IPS DF 4.7 (cell line): ENCODE measurements around the gene SIGLEC9.
"Not testable (repeated sequence)": the region's sequence is repeated elsewhere in the genome, so short reads cannot be mapped to it uniquely, and the experiment has no call there.

Experiments
- DNase-seq: peaks from one replicate; pipeline ENCODE4 v3.0.0-alpha.2; 2013; ENCODE audit warnings: low spot score; ENCODE audit errors: extremely low read depth

SIGLEC9 gene

GRCh38 chr19:51142809-51143475, 18.2 kb downstream of the SIGLEC9 start:
- DNase-seq: not testable (repeated sequence)

GRCh38 chr19:51143486-51143885, 18.8 kb downstream of the SIGLEC9 start:
- DNase-seq: no peak

- no peak for DNase-seq
These were observed 19.9 kb downstream of the SIGLEC9 start for GRCh38 chr19:51144482-51145045.

GRCh38 chr19:51145916-51146493, 21.3 kb downstream of the SIGLEC9 start:
- no peak for DNase-seq

- DNase-seq: no peak
These were observed 22.0 kb downstream of the SIGLEC9 start for GRCh38 chr19:51146751-51147150.

GRCh38 chr19:51147663-51148062, 23.0 kb downstream of the SIGLEC9 start:
- no peak for DNase-seq

- DNase-seq: no peak
These were observed 23.9 kb downstream of the SIGLEC9 start for GRCh38 chr19:51148580-51148979.

- no peak for DNase-seq
These were observed 25.9 kb downstream of the SIGLEC9 start for GRCh38 chr19:51150627-51151026.

GRCh38 chr19:51156710-51157109, 32.0 kb downstream of the SIGLEC9 start:
- DNase-seq: no peak

GRCh38 chr19:51157265-51157664, 32.6 kb downstream of the SIGLEC9 start:
- no peak for DNase-seq

- DNase-seq: peak; percentile 64
These were observed 33.9 kb downstream of the SIGLEC9 start for GRCh38 chr19:51158474-51159129.

- DNase-seq: no peak
These were observed 35.0 kb downstream of the SIGLEC9 start for GRCh38 chr19:51159656-51160055.

GRCh38 chr19:51161266-51161665, 36.6 kb downstream of the SIGLEC9 start:
- DNase-seq: no peak

- DNase-seq: no peak
These were observed 37.3 kb downstream of the SIGLEC9 start for GRCh38 chr19:51161867-51162496.

- no peak for DNase-seq
These were observed 38.6 kb downstream of the SIGLEC9 start for GRCh38 chr19:51163257-51163656.

- no peak for DNase-seq
These were observed 39.5 kb downstream of the SIGLEC9 start for GRCh38 chr19:51164215-51164614.

- no peak for DNase-seq
These were observed 42.3 kb downstream of the SIGLEC9 start for GRCh38 chr19:51166846-51167490.

- no peak for DNase-seq
These were observed 44.0 kb downstream of the SIGLEC9 start for GRCh38 chr19:51168564-51169282.

- not testable (repeated sequence) for DNase-seq
These were observed 44.7 kb downstream of the SIGLEC9 start for GRCh38 chr19:51169283-51169918.

GRCh38 chr19:51172223-51172622, 47.5 kb downstream of the SIGLEC9 start:
- DNase-seq: no peak
